Activated T-cell treated with anti-CD3 and anti-CD28 coated beads, Interleukin-2, amount 50 U/mL, for 4 hours (primary cell): ENCODE measurements around the gene OR6B2. TPM values are rescaled to one million over a fixed set of nuclear protein-coding genes. Genes with fewer than 3 reads are reported as not detected.

Experiments
- ATAC-seq, 2 donors: fragments of 200-7000 bp; cut with Tn5 transposase; one replicate each; pipeline ENCODE4 v1.10.0; 2021
- DNase-seq: peaks from one replicate; pipeline ENCODE4 v3.0.0-alpha.2; 2020
- H3K27me3 Mint-ChIP-seq: one replicate; pipeline ENCODE4 v1.8.0; 2021; ENCODE audit warnings: low read depth, mixed read lengths
- H3K36me3 Mint-ChIP-seq: one replicate; pipeline ENCODE4 v1.8.0; 2022; ENCODE audit warnings: mixed read lengths; ENCODE audit not compliant: insufficient read depth
- H3K4me1 Mint-ChIP-seq: one replicate; pipeline ENCODE4 v1.8.0; 2021; ENCODE audit warnings: low read depth, mixed read lengths
- H3K4me3 Mint-ChIP-seq: one replicate; pipeline ENCODE4 v1.8.0; 2021; ENCODE audit warnings: mild to moderate bottlenecking, moderate library complexity, mixed read lengths
- H3K9me3 Mint-ChIP-seq: one replicate; pipeline ENCODE4 v1.8.0; 2021; ENCODE audit warnings: mixed read lengths
- total RNA-seq, 3 donors: library from RNA; stranded (reverse); gene quantifications; one replicate each; pipeline ENCODE4 v1.2.1, GENCODE V29; 2021

Gene OR6B2
- total RNA-seq, 3 donors from 2014 or later = not detected

DNA sequence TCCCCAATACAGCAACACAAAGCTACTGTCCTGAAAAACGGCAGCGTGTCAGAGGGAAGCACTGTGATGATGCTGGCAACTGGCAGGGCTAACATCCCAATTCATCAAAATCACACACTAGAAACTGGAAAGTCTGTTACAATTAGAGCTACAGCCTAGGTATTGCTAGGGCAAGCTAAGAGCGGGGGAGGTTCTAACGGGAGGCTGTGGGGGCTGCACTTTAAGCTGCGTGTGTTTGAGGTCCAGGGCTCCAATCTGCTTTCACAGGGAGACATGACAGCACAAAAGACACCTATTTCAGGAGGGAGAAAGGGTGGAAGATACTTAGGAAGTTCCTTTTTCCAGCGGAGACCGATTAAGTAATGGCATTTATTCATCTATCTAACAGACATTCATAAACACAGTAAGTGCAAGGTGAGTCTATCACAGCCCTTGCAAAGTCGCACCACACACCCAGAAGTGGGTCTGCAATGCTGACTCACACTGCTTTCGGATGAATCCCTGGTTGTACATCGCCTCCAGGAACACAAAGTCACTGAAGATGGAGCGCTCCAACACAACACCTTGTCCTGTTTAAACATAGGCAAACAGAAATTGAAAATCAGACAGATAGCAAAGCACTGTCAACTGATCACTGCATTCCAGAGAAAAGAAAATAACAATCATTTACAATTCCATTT is 12.0 kb downstream of the OR6B2 start:
- H3K27me3 Mint-ChIP-seq = no peaks in the 10 kb centered on the region
- H3K4me1 Mint-ChIP-seq = peaks cover 8% of the 10 kb centered on the region
- H3K9me3 Mint-ChIP-seq = no peaks in the 10 kb centered on the region
- peaks cover 56% of the 10 kb centered on the region for H3K36me3 Mint-ChIP-seq
- ATAC-seq (no peak), DNase-seq (no peak)
- H3K4me3 Mint-ChIP-seq = no peak overlapping the region

DNA sequence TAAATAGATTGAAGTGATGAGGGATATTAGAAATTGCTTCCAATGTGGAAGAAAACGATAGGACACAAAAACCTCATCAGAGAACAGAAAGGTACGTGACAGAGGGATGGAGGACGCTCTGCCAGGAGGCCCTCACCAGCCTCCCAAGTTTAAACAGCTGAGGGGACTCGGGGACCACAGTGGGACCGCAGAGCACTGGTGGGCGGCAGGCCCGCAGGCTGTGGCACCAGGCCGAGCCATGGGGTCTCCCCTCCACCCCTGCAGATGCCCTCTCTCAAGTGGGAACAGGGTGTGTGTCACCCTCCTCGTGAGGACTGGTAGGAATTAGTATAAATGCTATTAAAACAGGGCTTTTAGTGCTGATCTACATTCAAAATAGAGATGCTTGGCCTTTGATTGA is 15.9 kb downstream of the OR6B2 start:
- peaks cover 62% of the 10 kb centered on the region for H3K36me3 Mint-ChIP-seq
- no peaks in the 10 kb centered on the region for H3K27me3 Mint-ChIP-seq
- H3K9me3 Mint-ChIP-seq = no peaks in the 10 kb centered on the region
- no peaks in the 10 kb centered on the region for H3K4me1 Mint-ChIP-seq
- DNase-seq (no peak), ATAC-seq (no peak)
- no peak overlapping the region for H3K4me3 Mint-ChIP-seq

- ATAC-seq (no peak), DNase-seq (no peak)
- Mint-ChIP-seq H3K9me3 (no peaks in the 10 kb centered on the region), H3K4me1 (no peaks in the 10 kb centered on the region), H3K27me3 (no peaks in the 10 kb centered on the region), H3K4me3 (no peak overlapping the region), H3K36me3 (peaks cover 64% of the 10 kb centered on the region)
Measured at GRCh38 chr2:240013343-240013742, 16.9 kb downstream of the OR6B2 start.

DNA sequence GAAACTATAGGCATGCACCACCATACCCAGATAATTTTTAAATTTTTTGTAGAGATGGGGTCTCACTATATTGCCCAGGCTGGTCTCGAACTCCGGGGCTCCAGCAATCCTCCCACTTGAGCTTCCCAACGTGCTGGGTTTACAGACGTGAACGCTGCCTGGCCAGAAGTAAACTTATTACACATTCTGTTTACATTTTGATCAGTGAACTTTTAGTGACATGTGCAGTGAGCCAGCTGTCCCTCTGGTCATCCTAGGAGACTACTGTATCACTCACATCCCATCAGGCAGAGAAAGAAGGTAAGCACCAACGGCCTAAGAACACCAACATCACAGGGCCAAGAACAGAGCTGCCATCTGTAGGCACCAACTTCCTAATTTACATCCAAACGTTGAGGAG is 27.2 kb downstream of the OR6B2 start:
- DNase-seq (no peak), ATAC-seq (no peak)
- no peaks in the 10 kb centered on the region for H3K4me1 Mint-ChIP-seq
- no peak overlapping the region for H3K4me3 Mint-ChIP-seq
- no peaks in the 10 kb centered on the region for H3K27me3 Mint-ChIP-seq
- peaks cover 52% of the 10 kb centered on the region for H3K36me3 Mint-ChIP-seq
- H3K9me3 Mint-ChIP-seq = no peaks in the 10 kb centered on the region

DNA sequence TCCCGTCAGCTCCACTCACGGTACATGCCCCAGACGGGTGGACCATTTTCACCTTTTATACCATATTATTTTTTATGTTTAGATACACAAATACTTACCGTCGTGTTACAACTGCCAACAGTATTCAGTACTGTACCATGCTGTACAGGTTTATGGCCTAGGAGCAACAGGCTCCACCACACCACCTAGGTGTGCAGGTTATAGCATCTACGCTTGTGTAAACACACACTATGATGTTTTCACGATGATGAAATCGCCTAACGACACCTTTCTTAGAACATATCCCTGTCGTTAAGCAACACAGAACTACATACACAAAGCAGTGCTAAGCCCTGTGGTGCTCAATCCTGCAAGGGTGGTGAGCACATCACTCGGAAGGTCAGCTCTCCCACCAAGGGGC is 29.6 kb downstream of the OR6B2 start:
- no peaks in the 10 kb centered on the region for H3K4me1 Mint-ChIP-seq
- no peaks in the 10 kb centered on the region for H3K27me3 Mint-ChIP-seq
- no peak for DNase-seq
- H3K9me3 Mint-ChIP-seq = no peaks in the 10 kb centered on the region
- ATAC-seq = no peak
- H3K36me3 Mint-ChIP-seq = peaks cover 46% of the 10 kb centered on the region
- no peak overlapping the region for H3K4me3 Mint-ChIP-seq

GRCh38 chr2:239997686-239998409 is 32.4 kb downstream of the OR6B2 start:
- Mint-ChIP-seq H3K4me1 (no peaks in the 10 kb centered on the region), H3K9me3 (no peaks in the 10 kb centered on the region), H3K4me3 (no peak overlapping the region), H3K27me3 (no peaks in the 10 kb centered on the region), H3K36me3 (peaks cover 39% of the 10 kb centered on the region)
- no peak for ATAC-seq
- no peak for DNase-seq

DNA sequence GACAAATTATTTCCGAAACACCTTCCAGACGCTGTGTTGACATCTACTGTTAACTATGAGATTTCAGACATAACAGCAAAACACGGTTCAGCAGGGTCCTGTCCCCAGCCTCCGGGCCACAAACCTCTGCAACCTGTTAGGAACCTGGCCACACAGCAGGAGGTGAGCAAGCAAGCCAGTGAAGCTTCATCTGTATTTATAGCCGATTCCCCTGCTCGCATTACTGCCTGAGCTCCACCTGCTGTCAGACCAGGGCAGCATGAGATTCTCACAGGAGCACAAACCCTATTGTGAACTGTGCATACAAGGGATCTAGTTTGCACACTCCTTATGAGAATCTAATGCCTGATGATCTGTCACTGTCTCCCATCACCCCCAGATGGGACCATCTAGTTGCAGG is 36.1 kb downstream of the OR6B2 start:
- Mint-ChIP-seq H3K36me3 (peaks cover 38% of the 10 kb centered on the region), H3K4me3 (no peak overlapping the region), H3K4me1 (no peaks in the 10 kb centered on the region), H3K27me3 (no peaks in the 10 kb centered on the region), H3K9me3 (no peaks in the 10 kb centered on the region)
- no peak for DNase-seq
- ATAC-seq = no peak

- DNase-seq = no peak
- H3K27me3 Mint-ChIP-seq = no peaks in the 10 kb centered on the region
- H3K36me3 Mint-ChIP-seq = peaks cover 43% of the 10 kb centered on the region
- H3K9me3 Mint-ChIP-seq = no peaks in the 10 kb centered on the region
- no peaks in the 10 kb centered on the region for H3K4me1 Mint-ChIP-seq
- no peak for ATAC-seq
- H3K4me3 Mint-ChIP-seq = no peak overlapping the region
Measured at GRCh38 chr2:239993291-239993690, 36.9 kb downstream of the OR6B2 start.

GRCh38 chr2:239991689-239992314 is 38.4 kb downstream of the OR6B2 start:
- no peak for ATAC-seq
- no peak for DNase-seq
- Mint-ChIP-seq H3K4me1 (no peaks in the 10 kb centered on the region), H3K27me3 (no peaks in the 10 kb centered on the region), H3K36me3 (peaks cover 50% of the 10 kb centered on the region), H3K4me3 (no peak overlapping the region), H3K9me3 (no peaks in the 10 kb centered on the region)

GRCh38 chr2:239990966-239991365 is 39.3 kb downstream of the OR6B2 start:
- no peak for ATAC-seq
- no peak overlapping the region for H3K4me3 Mint-ChIP-seq
- no peaks in the 10 kb centered on the region for H3K4me1 Mint-ChIP-seq
- DNase-seq = no peak
- H3K9me3 Mint-ChIP-seq = no peaks in the 10 kb centered on the region
- no peaks in the 10 kb centered on the region for H3K27me3 Mint-ChIP-seq
- peaks cover 53% of the 10 kb centered on the region for H3K36me3 Mint-ChIP-seq

DNA sequence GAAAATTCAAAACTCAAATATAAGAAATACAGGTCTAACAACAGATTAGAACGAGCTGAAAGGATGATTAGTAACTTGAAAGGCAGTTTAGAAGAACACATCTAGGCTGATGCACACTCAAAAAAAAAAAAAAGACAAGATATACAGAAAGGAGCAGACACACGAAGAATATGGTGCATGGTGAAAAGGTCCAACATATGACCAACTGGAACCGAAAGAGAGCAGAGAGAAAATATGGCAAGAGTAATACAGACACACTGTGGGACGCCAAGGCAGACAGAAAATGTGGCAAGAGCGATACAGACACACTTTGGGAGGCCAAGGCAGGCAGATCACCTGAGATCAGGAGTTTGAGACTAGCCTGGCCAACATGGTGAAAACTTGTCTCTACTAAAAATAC is 44.9 kb downstream of the OR6B2 start:
- ATAC-seq = no peak
- peaks cover 61% of the 10 kb centered on the region for H3K36me3 Mint-ChIP-seq

DNA sequence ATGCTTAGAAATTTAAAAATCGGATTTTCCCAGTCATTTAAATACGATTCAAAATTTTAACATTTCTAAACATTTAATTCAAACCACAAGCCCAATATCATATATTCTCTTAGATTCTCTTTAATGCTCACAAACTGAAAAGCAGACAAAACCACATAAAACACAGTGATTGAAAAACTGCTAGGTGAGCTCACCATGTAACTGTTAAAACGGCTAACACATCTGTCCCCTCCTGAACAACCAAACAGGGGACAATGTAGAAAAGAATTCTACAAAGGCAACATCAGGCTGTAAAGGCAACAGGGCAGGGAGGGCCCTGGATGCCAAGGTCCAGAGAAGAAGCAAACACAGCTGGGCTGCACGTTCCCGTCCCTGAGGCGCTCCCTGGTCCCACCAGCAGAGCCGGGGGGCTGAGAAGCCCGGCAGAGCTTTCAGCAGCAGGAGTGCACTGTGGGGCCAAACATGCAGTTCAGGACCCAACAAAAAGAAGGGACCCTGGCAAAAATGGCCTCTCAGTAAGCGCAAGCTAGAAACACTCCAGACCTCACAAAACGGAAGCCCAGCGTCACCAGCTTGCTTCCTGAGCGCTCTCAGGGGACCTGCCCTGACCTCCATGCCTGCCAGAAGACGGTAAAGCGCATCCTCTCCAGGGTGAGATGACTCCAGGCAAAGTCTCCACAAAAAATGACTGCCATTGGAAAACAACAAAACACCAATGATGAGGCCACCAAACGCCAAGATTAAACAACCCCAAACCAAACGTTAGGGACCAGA is 45.6 kb downstream of the OR6B2 start:
- Mint-ChIP-seq H3K9me3 (peaks cover 4% of the 10 kb centered on the region), H3K27me3 (no peaks in the 10 kb centered on the region), H3K36me3 (peaks cover 56% of the 10 kb centered on the region), H3K4me3 (no peak overlapping the region), H3K4me1 (peaks cover 2% of the 10 kb centered on the region)
- ATAC-seq (no peak), DNase-seq (no peak)

More for the DNA sequence above, 44.9 kb downstream of the OR6B2 start:
- no peaks in the 10 kb centered on the region for H3K27me3 Mint-ChIP-seq
- H3K4me3 Mint-ChIP-seq = no peak overlapping the region
- peaks cover 2% of the 10 kb centered on the region for H3K4me1 Mint-ChIP-seq
- no peak for DNase-seq
- H3K9me3 Mint-ChIP-seq = peaks cover 4% of the 10 kb centered on the region

DNA sequence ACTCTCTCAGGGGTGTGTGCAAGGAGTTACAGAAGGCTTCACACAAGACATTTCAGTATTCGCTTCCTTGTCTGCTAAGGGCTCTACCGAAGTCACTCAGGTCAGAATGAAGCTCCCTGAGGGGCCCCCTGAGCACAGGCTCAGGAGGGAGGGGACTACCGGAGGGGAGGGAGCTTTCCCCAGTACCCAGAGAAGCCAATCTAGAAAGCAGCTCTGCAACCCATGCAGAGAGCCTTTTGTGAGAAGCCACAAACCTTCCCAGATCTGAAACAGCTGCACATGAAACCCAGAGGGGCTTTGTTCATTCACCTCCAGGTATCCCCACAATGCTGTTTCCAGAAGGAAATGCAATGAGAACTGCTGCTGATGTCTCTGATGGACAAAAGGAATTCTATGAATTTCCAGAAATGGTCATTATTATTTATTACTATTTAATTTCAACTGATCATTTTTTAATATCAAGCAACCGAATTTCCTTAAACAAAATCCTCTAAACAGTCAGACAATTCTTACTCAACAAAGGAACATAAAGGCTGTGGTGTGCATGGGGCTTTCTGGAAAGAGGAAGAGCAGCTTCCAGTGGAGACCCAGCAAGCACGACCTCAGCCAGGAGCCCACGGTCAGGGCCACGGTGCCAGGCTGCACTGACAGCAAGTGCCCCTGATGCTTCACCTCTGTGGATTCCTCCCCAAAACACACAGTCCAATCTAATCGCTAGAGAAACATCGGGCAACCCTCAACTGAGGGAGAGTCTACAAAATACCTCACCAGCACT is 47.0 kb downstream of the OR6B2 start:
- Mint-ChIP-seq H3K4me3 (no peak overlapping the region), H3K4me1 (peaks cover 2% of the 10 kb centered on the region), H3K9me3 (peaks cover 4% of the 10 kb centered on the region), H3K36me3 (peaks cover 47% of the 10 kb centered on the region), H3K27me3 (no peaks in the 10 kb centered on the region)
- ATAC-seq = no peak
- no peak for DNase-seq
